Effector CD8-positive, alpha-beta T cell (primary cell): ENCODE measurements around the gene ADAMTS17.

Source experiments
- DNase-seq: peaks from one replicate; lab custom pipeline; 2025; lab: John Stamatoyannopoulos, UW

The ADAMTS17 gene

GRCh38 chr15:100131321-100132224, 210.2 kb downstream of the ADAMTS17 start:
- DNase-seq: no peak

GRCh38 chr15:100129677-100130076, 212.1 kb downstream of the ADAMTS17 start:
- DNase-seq: no peak

GRCh38 chr15:100125401-100126191, 216.2 kb downstream of the ADAMTS17 start:
- DNase-seq: no peak

GRCh38 chr15:100124936-100125335, 216.8 kb downstream of the ADAMTS17 start:
- no peak for DNase-seq

GRCh38 chr15:100124361-100124760, 217.4 kb downstream of the ADAMTS17 start:
- DNase-seq: no peak

GRCh38 chr15:100123611-100124010, 218.2 kb downstream of the ADAMTS17 start:
- DNase-seq: no peak

- no peak for DNase-seq
These were observed 220.5 kb downstream of the ADAMTS17 start for GRCh38 chr15:100121285-100121684.

- no peak for DNase-seq
These were observed 221.7 kb downstream of the ADAMTS17 start for GRCh38 chr15:100120111-100120510.

GRCh38 chr15:100118546-100118945, 223.2 kb downstream of the ADAMTS17 start:
- DNase-seq: no peak

- no peak for DNase-seq
These were observed 225.2 kb downstream of the ADAMTS17 start for GRCh38 chr15:100116416-100117190.

GRCh38 chr15:100115711-100116090, 226.1 kb downstream of the ADAMTS17 start:
- DNase-seq: no peak

GRCh38 chr15:100115066-100115710, 226.6 kb downstream of the ADAMTS17 start:
- no peak for DNase-seq

- no peak for DNase-seq
These were observed 227.2 kb downstream of the ADAMTS17 start for GRCh38 chr15:100114571-100114970.

GRCh38 chr15:100114100-100114499, 227.7 kb downstream of the ADAMTS17 start:
- DNase-seq: no peak

- no peak for DNase-seq
These were observed 228.3 kb downstream of the ADAMTS17 start for GRCh38 chr15:100113351-100114080.

- no peak for DNase-seq
These were observed 229.0 kb downstream of the ADAMTS17 start for GRCh38 chr15:100112636-100113305.

GRCh38 chr15:100112061-100112420, 229.7 kb downstream of the ADAMTS17 start:
- DNase-seq: no peak

GRCh38 chr15:100111125-100112060, 230.4 kb downstream of the ADAMTS17 start:
- DNase-seq: no peak

GRCh38 chr15:100109486-100110035, 232.2 kb downstream of the ADAMTS17 start:
- DNase-seq: no peak
